IPS DF 19.7 (cell line): ENCODE results near the gene EGLN1.
"Not testable (repeated sequence)": the region's sequence is repeated elsewhere in the genome, so short reads cannot be mapped to it uniquely, and the experiment has no call there.

Experiments
- DNase-seq: peaks from one replicate; pipeline ENCODE4 v3.0.0-alpha.2; 2013; ENCODE audit warnings: low read depth, low spot score

The EGLN1 gene

DNA sequence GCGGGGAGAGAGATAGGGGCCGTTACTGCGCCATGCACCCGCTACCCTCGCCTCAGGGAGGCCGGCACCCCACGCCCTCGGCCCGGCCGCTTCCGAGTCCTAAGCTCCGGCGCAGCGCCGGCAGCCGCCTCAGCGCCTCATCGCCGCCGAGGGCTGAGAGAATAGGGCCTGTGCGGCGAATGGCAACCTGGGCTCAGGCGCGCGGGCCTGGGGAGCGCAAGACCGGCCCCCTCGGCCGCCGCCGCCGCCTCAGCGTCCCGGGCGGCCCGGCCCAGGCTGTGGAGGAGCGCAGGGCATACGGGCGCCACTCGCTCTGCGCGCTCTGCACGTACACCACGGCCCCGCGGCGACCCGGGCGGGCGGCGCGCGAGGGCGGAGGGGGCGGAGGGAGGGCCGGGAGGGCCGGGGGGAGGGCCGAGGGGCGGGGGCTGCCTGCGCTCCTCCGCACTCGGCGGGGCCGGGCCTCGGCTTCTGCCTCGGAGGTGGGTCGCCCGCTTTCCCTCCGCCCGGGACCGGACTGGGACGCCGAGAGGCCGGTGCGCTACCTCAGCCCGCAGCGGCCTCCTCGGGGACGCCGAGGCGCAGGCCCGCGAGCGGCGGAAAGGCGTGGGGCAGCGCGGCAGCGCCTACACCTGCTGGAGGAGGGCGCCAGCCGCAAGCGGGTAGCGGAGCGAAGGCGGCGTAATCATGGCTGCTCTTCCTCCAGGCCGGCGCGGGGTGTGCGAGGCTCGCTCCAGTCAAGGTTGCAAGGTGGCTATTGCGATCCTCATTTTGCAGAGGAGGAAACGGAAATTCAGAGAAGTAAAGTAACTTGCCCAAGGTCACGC, at the start of gene EGLN1:
TSS of gene EGLN1 (minus strand) at position 317 of the 827 bp plus-strand sequence. CDS start 399 bp downstream, outside the sequence.
- no peak for DNase-seq

DNA sequence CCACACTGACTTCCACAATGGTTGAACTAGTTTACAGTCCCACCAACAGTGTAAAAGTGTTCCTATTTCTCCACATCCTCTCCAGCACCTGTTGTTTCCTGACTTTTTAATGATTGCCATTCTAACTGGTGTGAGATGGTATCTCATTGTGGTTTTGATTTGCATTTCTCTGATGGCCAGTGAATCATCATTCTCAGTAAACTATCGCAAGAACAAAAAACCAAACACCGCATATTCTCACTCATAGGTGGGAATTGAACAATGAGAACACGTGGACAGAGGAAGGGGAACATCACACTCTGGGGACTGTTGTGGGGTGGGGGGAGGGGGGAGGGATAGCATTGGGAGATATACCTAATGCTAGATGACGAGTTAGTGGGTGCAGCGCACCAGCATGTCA, 49.4 kb upstream of the EGLN1 start:
- DNase-seq: not testable (repeated sequence)

DNA sequence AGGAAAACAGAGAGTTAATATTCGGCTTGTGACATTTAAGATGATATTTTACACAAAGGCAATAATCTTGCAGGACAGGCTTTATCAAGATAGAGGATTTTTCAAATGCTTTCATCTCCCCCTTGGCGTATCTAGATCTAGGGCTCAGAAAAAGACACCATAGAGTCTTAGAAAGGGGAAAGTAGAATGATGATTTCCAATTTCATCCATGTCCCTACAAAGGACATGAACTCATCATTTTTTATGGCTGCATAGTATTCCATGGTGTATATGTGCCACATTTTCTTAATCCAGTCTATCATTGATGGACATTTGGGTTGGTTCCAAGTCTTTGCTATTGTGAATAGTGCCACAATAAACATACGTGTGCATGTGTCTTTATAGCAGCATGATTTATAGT, 48.9 kb upstream of the EGLN1 start:
- not testable (repeated sequence) for DNase-seq

DNA sequence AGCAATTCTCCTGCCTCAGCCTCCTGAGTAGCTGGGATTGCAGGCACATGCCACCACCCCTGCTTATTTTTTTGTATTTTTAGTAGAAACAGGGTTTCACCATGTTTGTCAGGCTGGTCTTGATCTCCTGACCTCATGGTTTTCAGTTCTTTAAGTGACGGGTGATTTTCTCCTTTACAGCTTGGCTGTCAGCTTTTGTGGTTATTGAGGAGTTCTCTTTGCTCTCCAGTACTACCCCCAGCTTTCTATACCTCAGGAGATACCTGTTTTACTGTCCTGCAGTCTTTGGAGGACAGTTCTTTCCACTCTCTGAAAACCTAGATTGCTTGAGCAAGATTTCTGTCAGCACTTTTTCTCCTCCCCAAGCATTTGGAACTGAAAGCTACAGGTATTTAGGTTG, 45.9 kb upstream of the EGLN1 start:
- no peak for DNase-seq

DNA sequence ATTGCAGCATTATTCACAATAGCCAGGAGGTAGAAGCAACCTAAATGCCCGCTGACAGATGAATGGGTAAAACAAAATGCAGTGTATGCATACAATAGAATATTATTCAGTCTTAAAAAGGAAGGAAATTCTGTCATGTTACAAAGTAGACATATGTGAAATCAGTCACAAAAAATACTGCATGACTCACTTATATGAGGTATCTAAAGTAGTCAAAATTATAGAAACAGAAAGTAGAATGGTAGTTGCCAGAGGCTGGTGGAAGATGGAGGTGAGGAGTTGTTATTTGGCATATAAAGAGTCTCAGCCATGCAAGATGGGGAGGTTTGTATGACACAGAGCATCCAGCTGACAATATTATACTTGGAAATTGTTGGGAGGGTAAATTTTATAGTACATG, 43.0 kb upstream of the EGLN1 start:
- DNase-seq: no peak

DNA sequence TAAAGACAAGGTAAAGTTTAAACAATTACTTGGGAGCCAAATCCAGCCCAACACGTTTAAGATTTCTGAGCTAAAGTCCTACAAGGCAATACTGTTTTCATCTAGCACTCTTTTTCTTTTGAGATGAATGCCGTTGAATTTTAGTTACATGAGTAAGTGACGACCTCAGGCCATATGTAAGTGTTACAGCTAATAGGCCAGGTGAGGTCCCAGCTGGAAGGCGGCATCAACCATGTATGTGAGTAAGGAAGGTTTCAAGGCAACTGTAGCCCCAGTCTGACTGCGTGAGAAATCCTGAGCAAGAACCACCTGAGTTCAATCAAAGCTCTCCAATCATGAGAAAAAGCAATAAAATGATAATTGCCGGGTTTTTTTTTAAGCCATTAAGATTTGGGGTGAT, 41.5 kb upstream of the EGLN1 start:
- DNase-seq: no peak

DNA sequence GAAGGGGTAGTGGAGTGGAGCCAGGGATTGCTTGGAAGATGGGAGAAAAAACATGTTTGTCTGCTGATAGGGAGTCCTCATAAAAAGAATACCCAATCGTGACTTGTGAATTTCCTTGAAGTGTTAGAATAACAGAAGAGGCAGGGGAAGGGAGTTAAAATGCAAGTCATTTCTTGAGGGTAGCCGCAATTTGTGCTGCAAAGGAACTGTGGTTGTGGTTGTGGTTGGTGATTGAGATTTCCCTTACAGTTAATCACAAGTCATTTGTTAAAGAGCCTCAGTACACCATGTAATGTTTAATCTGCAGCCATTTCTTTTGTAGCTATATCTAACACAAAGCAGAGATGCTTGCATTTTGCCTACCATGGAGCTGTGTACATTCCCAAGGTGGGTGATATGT, 38.5 kb upstream of the EGLN1 start:
- no peak for DNase-seq

DNA sequence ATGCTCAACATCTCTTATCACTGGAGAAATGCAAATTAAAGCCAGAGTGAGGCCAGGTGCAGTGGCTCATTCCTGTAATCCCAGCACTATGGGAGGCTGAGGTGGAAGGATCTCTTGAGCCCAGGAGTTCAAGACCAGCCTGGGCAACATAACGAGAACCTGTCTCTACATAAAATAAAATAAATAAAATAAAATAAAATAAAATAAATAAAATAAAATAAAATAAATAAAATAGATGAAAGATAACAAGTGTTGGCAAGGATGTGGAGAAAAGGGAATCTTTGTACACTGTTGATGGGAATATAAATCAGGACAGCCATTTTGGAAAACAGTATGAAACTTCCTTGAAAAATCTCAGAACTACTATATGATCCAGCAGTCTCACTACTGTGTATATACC, 37.4 kb upstream of the EGLN1 start:
- not testable (repeated sequence) for DNase-seq

DNA sequence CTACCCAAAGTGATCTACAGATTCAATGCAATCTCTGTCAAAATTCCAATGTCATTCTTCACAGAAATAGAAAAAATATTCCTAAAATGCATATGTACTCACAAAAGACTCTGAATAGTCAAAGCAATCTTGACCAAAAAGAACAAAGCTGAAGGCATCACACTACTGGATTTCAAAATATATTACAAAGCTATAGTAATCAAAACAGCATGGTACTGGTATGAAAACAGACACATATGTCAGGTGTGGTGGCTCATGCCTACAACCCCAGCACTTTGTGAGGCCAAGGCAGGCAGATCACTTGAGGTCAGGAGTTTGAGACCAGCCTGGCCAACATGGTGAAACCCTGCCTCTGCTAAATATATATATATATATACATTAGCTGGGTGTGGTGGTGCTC, 35.9 kb upstream of the EGLN1 start:
- not testable (repeated sequence) for DNase-seq

DNA sequence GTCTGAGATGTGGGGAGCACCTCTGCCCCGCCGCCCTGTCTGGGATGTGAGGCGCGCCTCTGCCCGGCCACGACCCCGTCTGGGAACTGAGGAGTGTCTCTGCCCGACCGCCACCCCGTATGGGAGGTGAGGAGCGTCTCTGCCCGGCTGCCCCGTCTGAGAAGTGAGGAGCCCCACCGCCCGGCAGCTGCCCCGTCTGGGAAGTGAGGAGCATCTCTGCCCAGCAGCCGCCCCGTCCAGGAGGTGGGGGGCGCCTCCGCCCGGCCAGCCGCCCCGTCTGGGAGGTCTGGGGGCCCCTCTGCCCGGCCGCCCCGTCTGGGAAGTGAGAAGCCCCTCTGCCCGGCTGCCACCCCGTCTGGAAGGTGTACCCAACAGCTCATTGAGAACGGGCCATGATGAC, 32.0 kb upstream of the EGLN1 start:
- not testable (repeated sequence) for DNase-seq

DNA sequence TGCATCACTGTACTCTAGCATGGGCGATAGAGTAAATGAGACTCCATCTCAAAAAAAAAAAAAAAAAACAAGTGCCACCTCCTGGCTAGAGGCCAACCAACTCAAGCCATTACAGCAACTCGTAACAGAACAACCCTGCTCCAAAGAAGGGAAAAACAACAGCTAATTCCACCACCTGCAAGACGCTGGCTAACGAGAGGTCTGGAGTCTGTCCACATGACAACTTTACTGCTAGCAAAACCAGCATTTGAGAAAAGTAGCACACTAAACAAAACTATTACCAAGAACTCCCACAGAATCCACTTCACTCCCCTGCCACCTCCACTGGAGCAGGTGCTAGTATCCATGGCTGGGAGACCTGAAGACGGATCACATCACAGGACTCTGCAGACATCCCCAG, 24.1 kb upstream of the EGLN1 start:
- no peak for DNase-seq

DNA sequence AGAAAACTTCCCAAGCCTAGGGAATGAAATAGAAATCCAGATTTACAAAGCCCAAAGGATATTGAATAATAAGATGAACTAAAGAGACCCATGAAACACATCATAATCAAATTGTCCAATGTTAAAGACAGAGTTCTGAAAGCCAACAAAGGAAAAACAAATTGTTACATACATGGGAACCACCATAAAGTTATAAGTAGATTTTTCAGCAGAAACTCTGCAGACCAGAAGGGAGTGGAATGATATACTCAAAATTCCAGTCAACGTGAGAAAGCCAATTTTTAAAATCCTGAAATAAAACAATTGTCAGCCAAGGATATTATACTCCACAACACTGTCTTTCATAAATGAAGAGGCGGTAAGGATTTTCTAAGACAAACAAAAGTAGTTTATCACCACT, 22.0 kb upstream of the EGLN1 start:
- no peak for DNase-seq

DNA sequence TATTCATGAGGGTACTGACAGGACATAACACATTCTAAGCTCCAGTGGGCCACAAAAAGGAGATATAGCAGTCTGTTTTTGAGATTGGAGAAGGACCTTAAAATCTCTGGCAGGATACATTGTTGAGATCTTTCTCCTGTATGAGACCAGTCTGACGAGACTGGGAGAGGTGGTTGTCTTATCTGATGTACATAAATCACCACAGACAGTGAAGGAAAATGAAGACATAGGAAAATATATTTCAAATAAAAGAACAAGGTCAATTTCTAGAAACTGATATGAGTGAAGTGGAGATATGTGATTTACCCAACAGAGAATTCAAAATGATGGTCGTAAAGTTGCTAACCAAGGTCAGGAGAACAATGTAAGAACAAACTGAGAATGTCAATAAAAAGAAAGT, 21.3 kb upstream of the EGLN1 start:
- DNase-seq: no peak

DNA sequence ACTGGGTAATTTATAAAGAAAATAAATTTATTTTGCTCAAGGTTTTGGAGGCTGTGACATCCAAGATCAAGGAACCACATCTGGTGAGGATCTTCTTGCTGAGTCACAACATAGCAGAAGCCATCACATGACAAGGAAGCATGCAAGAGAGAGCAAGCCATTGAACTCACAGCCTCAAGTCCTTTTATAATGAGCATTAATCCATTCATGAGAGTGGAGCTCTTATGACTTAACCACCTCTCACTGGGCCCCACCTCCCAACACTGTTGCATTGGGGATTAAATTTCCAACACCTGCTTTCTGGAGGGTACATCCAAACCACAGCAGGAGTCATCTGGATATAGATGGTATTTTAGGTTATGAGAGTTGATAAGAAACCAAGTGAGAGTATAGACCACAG, 20.6 kb upstream of the EGLN1 start:
- DNase-seq: no peak

DNA sequence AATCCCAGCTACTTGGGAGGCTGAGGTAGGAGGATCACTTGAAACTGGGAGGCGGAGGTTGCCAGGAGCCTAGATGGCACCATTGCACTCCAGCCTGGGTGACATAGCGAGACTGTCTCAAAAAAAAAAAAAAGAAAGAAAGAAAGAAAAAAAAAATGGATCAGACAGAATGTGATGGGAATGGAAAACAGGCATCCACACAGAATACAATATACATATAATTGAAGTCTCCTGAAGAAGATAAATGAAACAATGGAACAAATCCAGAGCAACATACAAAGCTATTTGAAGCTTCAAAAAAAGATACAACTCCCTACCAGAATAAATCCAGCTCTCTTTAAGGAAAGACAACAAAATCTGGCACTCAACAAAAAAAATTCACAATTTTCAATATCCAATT, 10.9 kb upstream of the EGLN1 start:
- no peak for DNase-seq

DNA sequence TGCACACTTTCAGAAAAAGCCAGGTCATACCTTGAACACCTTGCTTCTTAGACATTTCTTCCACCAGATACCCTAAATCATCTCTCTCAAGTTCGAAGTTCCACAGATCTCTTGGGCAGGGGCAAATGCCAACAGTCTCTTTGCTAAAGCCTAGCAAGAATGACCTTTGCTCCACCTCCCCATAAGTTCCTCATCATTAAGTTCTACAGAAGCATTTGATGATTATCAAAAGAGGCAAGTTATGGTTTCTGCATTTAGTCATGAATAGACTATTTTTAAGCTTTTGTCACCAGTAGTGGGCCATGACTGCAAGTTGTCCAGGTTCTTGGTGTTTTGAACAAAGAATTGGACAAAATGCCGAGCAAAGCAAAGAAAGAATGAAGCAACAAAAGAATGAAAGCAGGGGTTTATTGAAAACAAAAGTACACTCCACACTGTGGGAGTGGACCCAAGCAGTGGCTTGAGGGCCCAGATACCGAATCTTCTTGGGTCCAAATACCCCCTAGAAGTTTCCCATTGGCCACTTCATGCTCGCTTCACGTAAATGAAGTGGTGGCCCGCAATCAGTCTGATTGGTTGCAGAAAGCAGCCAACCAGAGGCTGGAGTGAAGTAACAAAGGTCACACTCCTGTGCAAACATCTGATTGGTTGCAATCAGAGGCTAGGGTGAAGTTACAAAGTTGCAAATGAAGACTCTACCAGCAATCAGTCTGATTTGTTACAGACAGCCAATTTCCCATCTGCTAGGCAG, 9.8 kb upstream of the EGLN1 start:
- no peak for DNase-seq

DNA sequence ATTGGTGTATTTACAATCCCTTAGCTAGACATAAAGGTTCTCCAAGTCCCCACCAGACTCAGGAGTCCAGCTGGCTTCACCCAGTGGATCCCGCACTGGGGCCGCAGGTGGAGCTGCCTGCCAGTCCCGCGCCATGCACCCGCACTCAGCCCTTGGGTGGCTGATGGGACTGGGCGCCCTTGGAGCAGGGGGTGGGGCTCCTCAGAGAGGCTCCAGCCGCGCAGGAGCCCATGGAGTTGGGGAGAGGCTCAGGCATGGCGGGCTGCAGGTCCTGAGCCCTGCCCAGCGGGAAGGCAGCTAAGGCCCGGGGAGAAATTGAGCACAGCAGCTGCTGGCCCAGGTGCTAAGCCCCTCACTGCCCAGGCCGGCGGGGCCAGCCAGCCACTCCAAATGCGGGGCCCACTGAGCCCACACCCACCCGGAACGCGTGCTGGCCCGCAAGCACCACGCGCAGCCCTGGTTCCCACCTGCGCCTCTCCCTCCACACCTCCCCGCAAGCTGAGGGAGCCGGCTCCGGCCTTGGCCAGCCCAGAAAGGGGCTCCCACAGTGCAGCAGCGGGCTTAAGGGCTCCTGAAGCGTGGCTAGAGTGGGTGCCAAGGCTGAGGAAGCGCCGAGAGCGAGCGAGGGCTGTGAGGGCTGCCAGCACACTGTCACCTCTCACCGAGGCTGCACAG, 8.7 kb upstream of the EGLN1 start:
- DNase-seq: not testable (repeated sequence)

DNA sequence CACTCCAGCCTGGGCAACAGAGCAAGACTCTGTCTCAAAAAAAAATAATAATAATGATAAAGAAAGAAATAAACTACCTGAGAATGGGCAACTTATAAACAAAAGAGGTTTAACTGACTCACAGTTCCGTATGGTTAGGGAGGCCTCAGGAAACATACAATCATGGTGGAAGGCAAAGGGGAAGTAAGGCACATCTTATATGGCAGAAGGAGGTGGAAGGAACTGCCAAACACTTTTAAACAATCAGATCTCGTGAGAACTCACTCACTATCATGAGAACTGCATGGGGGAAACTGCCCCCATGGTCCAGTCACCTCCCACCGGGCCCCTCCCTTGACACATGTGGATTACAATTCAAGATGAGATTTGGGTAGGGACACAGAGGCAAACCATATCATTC, 6.3 kb upstream of the EGLN1 start:
- no peak for DNase-seq

DNA sequence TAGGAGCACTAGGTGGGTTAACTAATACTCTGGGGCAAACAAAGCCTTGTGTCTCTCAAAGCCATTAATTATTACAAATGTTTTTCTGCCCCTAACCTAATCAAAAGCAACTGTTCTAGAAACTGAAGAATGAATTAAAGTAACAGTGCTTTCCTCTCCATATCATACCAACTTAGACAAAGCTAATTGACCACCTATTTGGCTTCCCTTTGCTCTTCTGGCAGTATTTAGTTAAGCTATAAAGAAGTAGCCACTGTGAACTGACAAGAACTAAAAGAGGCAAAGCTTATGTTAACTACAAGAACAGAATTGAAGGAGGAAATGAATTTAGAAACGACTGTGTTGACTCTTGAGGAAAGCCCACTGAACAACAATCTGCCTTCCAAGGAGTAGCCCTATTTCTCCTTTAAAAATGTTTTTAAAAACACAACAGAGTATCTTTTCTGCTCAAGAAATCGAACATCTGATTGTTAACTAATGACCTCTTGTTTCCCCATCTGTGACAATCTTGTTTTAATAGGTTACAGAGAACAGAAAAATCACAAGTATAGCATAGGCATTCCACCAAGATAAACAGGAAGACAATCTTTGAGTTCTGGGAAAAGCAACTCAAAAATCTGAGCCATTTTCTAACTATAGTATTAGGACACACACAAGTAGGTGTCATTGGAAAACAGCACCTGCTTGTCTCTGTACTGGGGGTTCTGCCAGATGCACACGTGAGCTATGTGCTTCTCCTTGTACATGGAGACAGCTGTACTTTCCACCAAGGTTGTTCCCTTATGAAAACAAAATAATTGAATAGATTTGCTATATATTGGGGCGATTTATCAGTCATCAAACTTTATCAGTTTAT, 3.1 kb upstream of the EGLN1 start:
- no peak for DNase-seq

DNA sequence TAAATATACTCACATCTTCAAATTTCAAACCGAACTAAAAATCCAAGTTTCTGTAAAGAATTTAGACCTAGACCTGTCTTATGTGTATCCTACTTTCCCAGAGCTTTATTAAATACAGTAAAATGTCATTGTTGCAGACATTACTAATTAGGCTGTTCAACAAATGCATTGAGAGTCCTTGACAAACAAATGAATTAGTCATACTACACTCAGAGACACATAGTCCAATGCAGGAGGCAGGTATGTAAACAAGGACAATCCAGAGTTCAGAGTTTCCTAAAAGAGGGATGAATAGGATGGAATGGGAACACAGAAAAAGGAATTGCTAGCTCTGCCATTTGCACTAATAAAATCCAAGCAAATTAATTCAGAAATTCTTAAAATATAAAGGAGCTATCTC, 1.6 kb upstream of the EGLN1 start:
- DNase-seq: no peak

DNA sequence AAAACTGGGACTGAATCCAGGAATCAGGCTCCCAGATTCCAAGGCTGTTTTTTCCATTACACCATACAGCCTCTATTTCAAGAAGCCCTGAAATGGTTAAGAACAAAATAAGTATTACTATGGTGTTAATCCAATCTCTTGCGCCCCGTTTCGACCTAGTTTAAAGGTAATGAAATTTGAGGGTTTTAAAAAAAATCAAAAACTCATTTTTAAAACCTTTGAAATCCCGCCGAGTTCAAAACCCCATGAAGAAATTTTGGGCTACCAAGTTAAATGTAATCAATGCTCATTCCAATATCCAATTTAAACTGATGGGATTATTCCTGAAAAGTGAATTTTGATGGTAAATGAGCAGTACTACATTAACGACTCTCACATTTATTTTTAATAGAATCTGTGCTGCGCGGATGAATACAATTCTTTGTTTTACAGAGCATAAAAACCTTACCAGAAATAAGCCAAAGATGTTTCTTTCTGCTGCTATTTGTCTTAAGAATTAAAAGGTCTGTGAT, 767 bp upstream of the EGLN1 start:
- no peak for DNase-seq
